GM19043 (cell line): ENCODE results near the gene KMT2E.

Source experiments
- ATAC-seq: cut with Tn5 transposase; IDR thresholded peaks from one replicate; pipeline ENCODE4 v1.9.1; 2021; ENCODE audit warnings: low read depth; ENCODE audit not compliant: unreplicated experiment

The KMT2E gene

GRCh38 chr7:105156731-105157130, 142.7 kb downstream of the KMT2E start:
- ATAC-seq, result no peak

GRCh38 chr7:105157278-105157677, 143.3 kb downstream of the KMT2E start:
- no peak for ATAC-seq

DNA sequence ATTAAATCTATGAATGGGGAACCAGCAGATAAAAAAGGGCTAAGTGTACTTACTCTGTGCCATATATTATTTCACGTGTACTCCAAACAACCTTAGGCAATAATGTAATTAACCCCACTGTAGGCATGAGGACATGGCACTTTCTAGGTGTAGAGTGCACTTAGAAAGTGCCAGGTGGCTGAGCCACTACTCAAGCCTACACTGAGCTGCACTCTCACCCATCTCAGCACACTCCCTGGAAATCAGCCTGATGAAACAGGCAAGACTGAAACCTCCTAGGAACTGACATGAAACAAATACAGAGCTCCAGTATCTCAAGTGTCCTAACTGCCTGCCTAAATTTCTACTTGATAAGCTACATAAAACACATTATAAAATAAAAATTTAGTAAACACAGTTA, 147.4 kb downstream of the KMT2E start:
- no peak for ATAC-seq
